Nephron (organoid): ENCODE measurements around the gene GID4.
A peak's percentile ranks its signal among the peaks of the same experiment; 100 is the strongest.

Experiments used
- H3K27ac Mint-ChIP-seq, 3 experiments: 2 replicates each; pipeline ENCODE4 v1.8.0; 2020; ENCODE audit warnings: mixed read lengths in 3 of 3, mild to moderate bottlenecking in 2 of 3, moderate library complexity in 1 of 3
- H3K27me3 Mint-ChIP-seq: 2 replicates; pipeline ENCODE4 v1.8.0; 2021; ENCODE audit warnings: low read depth, mild to moderate bottlenecking, moderate library complexity, mixed read lengths
- H3K36me3 Mint-ChIP-seq: 2 replicates; pipeline ENCODE4 v1.8.0; 2020; ENCODE audit warnings: low read depth, mixed read lengths
- H3K4me1 Mint-ChIP-seq: 2 replicates; pipeline ENCODE4 v1.8.0; 2020; ENCODE audit warnings: mixed read lengths
- H3K4me3 Mint-ChIP-seq, 3 experiments: 2 replicates each; pipeline ENCODE4 v1.8.0; 2020; ENCODE audit warnings: mild to moderate bottlenecking in 3 of 3, mixed read lengths in 3 of 3, moderate library complexity in 2 of 3
- H3K9me3 Mint-ChIP-seq: 2 replicates; pipeline ENCODE4 v1.8.0; 2020; ENCODE audit warnings: mixed read lengths
- CTCF ChIP-seq, 3 experiments: fragments of 200-600 bp; sonication (generic); IDR thresholded peaks; one replicate each; pipeline ENCODE4 v1.5.0; 2021; ENCODE audit warnings: antibody characterized with exemption in 3 of 3; ENCODE audit not compliant: unreplicated experiment in 3 of 3

Gene GID4

DNA sequence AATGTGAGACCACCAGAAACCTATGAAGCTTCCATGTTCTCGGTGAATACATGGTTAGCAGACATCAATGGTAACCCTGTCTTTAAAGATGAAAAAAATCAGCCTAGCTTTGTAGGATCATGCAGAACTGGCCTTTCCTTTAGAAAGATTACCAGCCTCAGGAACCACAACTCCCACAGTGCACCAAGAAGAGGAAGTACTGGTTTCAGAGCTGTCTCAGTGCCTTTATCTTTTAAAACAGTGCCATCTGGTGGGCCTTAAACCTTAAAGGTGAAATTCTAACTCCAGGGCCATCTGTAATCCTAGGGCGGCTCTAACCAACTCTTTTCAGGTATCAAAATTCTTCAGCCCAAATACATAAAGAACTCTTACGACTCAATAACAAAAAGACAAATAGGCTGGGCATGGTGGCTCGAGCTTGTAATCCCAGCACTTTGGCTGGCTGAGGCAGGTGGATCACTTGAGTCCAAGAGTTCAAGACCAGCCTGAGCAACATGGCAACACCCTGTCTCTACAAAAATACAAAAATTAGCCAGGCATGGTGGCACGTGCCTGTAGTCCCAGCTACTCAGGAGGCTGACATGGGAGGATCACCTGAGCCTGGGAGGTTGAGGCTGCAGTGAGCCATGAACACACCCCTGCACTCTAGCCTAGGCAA lies 5.6 kb upstream of the GID4 start:
- no peaks in the 10 kb centered on the region for H3K9me3 Mint-ChIP-seq
- H3K27ac Mint-ChIP-seq = peak overlapping the region in 2 of 3 experiments; percentile 21 to 66
- no peaks in the 10 kb centered on the region for H3K27me3 Mint-ChIP-seq
- peak; percentile 56 to 68 (median 60) for TF ChIP-seq CTCF (IDR thresholded peaks at IDR 0.05; ENCODE audit: unreplicated experiment in 3 of 3)
- peaks cover 30% of the 10 kb centered on the region for H3K4me1 Mint-ChIP-seq
- peak overlapping the region; percentile 37 to 69 (median 40) for H3K4me3 Mint-ChIP-seq
- no peaks in the 10 kb centered on the region for H3K36me3 Mint-ChIP-seq

DNA sequence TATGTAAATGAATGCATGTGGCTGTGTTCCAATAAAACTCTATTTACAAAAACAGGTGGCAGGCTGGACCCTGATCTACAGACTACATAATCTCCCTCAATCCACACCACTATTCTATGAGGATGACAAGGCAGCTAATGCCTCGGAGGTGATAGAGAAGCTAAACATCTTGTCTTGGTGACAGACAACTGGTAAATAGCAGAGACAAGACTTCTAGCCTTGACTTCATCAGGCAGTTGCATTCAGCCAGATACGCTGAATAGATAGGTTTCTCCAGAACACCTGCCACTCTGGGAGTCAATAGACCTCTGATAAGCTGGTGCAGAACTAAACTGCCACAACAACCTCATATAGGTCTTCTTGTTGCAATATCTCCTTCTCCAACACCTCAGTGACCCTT lies 3.5 kb upstream of the GID4 start:
- Mint-ChIP-seq H3K27me3 (peaks cover 3% of the 10 kb centered on the region), H3K36me3 (no peaks in the 10 kb centered on the region), H3K4me3 (peak overlapping the region in 1 of 3 experiments; percentile 31), H3K4me1 (peaks cover 42% of the 10 kb centered on the region), H3K27ac (no peak overlapping the region), H3K9me3 (no peaks in the 10 kb centered on the region)
- no peak for TF ChIP-seq CTCF (IDR thresholded peaks at IDR 0.05; ENCODE audit: unreplicated experiment in 3 of 3)

GRCh38 chr17:18037486-18037885 lies 1.7 kb upstream of the GID4 start:
- TF ChIP-seq CTCF (IDR thresholded peaks at IDR 0.05; ENCODE audit: unreplicated experiment in 3 of 3) = no peak
- Mint-ChIP-seq H3K9me3 (no peaks in the 10 kb centered on the region), H3K4me1 (peaks cover 52% of the 10 kb centered on the region), H3K4me3 (peak overlapping the region; percentile 95 to 99 (median 98)), H3K27ac (peak overlapping the region in 1 of 3 experiments; percentile 94), H3K27me3 (peaks cover 3% of the 10 kb centered on the region), H3K36me3 (no peaks in the 10 kb centered on the region)

DNA sequence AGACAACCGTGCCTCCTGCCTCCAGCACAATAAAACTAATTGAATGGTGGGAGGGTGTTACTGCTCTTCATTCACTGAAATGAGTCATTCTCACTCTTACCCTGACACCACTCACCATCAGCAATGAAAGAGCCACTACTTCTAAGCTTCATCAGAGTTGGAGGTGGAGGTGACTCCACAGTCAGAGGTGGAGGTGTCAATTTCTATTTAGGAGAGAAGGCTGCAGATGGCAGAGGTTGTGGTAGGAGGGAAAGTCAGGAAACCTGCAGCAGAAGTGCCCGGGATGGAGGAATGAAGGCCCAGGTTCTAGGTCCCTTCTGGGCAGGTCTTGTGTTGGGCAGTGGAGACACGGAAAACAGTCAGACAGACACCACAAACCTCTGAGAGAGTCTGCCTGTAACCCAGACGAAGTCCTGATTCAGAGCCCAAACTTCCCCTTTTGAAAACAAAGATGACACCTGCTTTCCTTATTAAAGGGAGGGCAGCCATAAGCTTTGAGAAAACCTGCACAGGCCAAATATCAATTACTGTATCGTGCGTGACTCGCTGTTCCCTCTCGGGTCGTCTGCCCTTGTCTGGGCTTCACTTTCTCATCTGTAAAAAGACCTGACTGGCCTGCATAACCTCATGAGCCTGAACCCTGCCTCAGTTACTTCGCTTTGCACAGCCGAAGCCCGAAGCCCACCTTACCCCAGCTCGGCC lies 908 bp upstream of the GID4 start:
- no peaks in the 10 kb centered on the region for H3K9me3 Mint-ChIP-seq
- H3K4me1 Mint-ChIP-seq = peaks cover 51% of the 10 kb centered on the region

GRCh38 chr17:18039535-18040260 lies 490 bp downstream of the GID4 start:
- no peak for TF ChIP-seq CTCF (IDR thresholded peaks at IDR 0.05; ENCODE audit: unreplicated experiment in 3 of 3)
- H3K4me1 Mint-ChIP-seq = peaks cover 47% of the 10 kb centered on the region
- H3K27ac Mint-ChIP-seq = peak overlapping the region; percentile 80 to 96 (median 94)
- H3K36me3 Mint-ChIP-seq = peaks cover 3% of the 10 kb centered on the region
- H3K27me3 Mint-ChIP-seq = peaks cover 3% of the 10 kb centered on the region
- no peaks in the 10 kb centered on the region for H3K9me3 Mint-ChIP-seq
- H3K4me3 Mint-ChIP-seq = peak overlapping the region; percentile 95 to 99 (median 98)

More for the DNA sequence above, 908 bp upstream of the GID4 start:
- Mint-ChIP-seq H3K27me3 (peaks cover 3% of the 10 kb centered on the region), H3K36me3 (no peaks in the 10 kb centered on the region), H3K4me3 (peak overlapping the region; percentile 95 to 99 (median 98)), H3K27ac (peak overlapping the region; percentile 80 to 96 (median 94))
- TF ChIP-seq CTCF (IDR thresholded peaks at IDR 0.05; ENCODE audit: unreplicated experiment in 3 of 3) = no peak
